Transverse colon (tissue), 4 donors: ENCODE results near the gene CYB561.

Experiments
- CTCF ChIP-seq, 5 experiments: fragments of 200-600 bp in 3 of 5; fragments of 450-650 bp in 2 of 5; sonication (generic) in 3 of 5; IDR thresholded peaks; 1 replicate in 2 of 5; 2 replicates in 3 of 5; pipeline ENCODE4 v1.5.1; 2016 to 2017; ENCODE audit warnings: antibody characterized with exemption in 5 of 5, inconsistent platforms in 3 of 5, mild to moderate bottlenecking in 2 of 5, moderate library complexity in 1 of 5
- EP300 ChIP-seq: sonication (generic); formaldehyde crosslinking; IDR thresholded peaks from one replicate; pipeline ENCODE4 v1.6.1; 2017; ENCODE audit warnings: antibody characterized with exemption, low read depth
- POLR2A ChIP-seq: fragments of 450-650 bp; IDR thresholded peaks from one replicate; pipeline ENCODE4 v1.6.1; 2016; ENCODE audit warnings: antibody characterized with exemption, mild to moderate bottlenecking, moderate library complexity
- POLR2AphosphoS5 ChIP-seq, 3 donors: sonication (generic); formaldehyde crosslinking; IDR thresholded peaks; one replicate each; pipeline ENCODE4 v1.6.1; 2016; ENCODE audit warnings: antibody characterized with exemption in 3 of 3

- TF ChIP-seq CTCF (IDR thresholded peaks at IDR 0.05) (no peak), POLR2AphosphoS5 (IDR thresholded peaks at IDR 0.05) (no peak), POLR2A (no peak), EP300 (no peak)
Observed at GRCh38 chr17:63482509-63482908, 36.4 kb upstream of the CYB561 start.
